ENCODE measurements around the gene C9orf152. TPM values are rescaled to one million over a fixed set of nuclear protein-coding genes. Genes with fewer than 3 reads are reported as not detected.
"Not testable (repeated sequence)": the region's sequence is repeated elsewhere in the genome, so short reads cannot be mapped to it uniquely, and the experiment has no call there.

The C9orf152 gene
- total RNA-seq, 1 donor from 2014 or later: not detected

DNA sequence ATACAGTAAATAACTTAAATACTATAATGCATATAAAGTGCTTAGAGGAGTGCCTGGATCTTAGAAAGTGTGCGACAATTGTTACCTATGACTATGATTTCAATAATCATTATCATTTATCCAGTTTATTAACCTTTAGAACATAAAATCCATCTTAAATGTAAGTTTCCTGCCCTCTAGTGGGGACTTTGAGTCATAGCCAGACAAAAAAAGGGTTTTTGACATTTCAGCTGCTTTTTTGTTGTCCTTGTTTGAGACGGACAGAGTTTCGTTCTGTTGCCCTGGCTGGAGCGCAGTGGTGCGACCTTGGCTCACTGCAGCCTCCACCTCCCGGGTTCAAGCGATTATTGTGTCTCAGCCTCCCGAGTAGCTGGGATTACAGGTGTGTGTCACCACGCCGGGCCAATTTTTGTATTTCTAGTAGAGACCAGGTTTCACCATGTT, 9.7 kb upstream of the C9orf152 start:
- FAIRE-seq (peak; percentile 42), DNase-seq (ENCODE audit: low spot score in 2 of 2) (peak; percentile 5 to 22)

DNA sequence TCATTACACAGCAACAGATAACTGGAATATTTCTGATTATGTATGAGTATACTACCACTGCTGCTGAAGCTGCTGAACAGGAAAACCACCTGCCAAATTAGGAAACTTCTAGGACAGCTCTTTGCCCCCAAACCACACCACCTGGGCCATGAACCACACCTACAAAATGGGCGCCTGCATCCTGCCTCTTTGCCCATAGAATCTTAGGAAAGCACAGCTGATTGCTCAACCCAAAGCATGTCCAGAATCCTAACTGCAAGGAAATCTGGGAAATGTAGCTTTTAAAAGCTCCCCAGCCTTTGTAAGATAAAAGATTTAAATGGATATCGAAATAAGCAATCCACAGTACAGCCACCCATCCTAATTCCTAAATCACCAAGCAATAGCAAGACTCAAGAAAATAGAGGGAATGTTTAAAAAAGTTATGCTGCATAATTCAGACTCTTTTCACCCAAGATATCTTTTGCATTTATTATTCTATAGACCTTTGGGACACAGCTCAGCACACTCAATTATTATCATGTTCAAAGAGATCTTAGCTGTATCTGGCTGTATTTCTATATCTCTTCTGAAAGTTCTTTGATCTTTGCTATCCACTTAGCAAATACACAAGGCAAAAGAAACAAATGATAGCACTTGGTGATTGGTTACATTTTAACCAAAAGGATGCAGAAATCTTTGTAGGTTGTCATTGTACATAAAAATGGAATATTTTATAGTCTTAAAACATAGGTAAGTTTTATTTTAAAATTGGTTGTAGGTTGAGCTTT, 6.8 kb upstream of the C9orf152 start:
- FAIRE-seq: no peak
- DNase-seq (ENCODE audit: low spot score in 2 of 2): no peak

DNA sequence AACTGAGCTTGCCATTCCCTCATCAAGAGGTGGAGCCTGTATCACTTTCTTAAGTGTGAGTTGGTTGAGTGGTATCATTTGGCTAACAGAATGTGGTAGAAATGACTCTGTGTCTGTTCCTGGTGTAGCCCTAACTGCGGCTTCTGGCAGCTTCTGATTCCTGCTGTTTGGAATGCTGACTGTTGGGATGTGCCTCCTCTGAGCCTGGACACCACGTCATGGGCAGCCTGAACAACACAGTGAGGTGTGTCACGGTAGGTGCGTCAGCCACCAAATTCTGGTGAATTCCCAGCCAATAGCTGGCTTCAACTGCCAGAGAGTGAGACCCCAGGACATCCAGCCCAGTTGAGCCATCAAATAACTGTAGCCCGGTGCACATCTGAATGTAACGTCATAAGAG, 6.1 kb upstream of the C9orf152 start:
- FAIRE-seq (no peak), DNase-seq (ENCODE audit: low spot score in 2 of 2) (no peak)

DNA sequence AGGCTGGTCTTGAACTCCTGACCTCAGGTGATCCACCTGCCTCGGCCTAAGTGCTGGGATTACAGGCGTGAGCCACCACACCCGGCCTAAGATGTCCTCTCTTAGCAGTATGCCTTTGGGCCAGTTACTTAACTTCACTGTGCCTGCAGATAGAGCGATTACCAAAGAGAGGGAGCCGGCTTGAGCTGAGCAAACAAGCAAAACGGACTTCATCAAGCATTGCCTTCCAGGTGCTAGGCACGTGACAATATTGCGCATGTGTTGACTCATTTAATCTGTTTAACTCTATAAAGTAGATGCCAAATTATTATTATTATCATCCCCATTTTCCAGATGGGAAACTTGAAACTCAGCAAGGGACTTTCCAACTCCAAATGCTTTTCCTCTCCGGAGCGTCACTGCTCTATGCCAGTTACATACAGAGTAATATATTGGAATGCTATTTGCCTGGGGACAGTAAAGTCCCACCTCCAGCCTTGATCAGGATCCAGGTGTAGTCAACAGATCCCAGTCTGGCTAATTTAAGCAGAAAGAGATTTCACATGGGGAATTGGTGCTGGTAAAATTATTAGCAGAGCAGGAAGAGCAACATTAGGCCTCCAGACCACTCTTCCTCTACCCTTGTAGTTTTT, 5.6 kb upstream of the C9orf152 start:
- DNase-seq (ENCODE audit: low spot score in 2 of 2) (no peak), FAIRE-seq (no peak)

DNA sequence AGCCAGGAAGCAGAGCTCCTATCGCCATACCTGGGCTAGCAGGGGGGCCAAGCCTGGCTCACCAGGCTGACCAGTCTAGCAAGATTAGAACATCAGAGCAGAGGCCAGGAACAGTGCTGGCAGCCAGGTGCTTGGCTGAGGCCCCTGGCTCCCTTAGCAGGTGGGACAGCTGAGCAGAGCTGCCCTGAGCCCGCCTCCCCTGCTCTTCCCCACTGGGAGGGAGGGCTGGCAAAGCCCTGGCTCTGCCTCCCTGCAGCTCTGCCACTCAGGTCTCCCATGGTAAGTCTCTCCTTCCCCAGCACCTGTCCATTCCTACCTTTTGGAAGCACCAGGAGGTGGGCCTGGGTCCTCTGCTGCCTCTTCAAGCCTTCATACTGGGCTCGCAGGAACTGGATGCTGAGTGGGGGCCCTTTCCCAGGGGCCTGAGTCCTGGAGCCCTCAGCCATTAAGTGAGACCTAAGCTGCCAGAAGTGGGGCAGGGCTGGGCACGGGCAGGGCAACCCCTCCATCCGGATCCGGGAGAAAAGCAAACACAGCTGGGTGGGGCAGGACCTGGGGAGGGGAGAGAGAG, 803 bp downstream of the C9orf152 start:
- FAIRE-seq (no peak), DNase-seq (ENCODE audit: low spot score in 2 of 2) (no peak)

DNA sequence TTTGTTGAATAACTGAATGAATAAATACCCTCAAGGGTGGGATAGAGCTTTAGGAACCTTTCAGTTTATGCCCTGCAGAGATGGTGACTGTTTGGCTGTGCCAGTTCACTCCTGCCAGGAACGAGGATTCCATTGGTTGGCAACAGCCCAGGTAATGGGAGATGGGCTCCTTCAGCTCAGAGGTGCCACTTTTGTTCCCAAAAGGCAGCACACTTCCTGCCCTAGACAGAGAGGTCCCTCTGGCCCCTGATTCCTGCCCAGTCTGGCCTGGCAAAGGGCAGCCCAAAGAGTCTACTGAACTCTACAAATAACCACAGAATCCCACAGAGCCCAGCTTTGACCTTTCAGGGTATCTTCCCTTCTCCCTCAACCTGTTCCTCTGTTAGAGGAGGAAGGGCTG, 1.6 kb downstream of the C9orf152 start:
- DNase-seq (ENCODE audit: low spot score in 2 of 2) (no peak), FAIRE-seq (no peak)

DNA sequence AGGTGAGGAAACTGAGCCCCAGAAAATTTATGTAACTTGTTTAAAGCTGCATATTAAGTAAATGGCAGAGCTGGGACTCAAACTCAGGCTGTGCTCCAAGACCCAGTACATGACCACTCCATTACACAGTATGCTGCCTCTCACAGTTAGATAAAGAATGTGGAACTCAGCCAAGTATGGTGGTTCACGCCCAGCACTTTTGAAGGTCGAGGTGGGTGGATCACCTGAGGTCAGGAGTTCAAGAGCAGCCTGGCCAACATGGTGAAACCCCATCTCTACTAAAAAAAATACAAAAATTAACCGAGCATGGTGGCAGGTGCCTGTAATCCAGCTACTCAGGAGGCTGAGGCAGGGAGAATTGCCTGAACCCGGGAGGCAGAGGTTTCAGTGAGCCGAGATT, 2.3 kb downstream of the C9orf152 start:
- not testable (repeated sequence) for DNase-seq (ENCODE audit: low spot score in 2 of 2); FAIRE-seq

DNA sequence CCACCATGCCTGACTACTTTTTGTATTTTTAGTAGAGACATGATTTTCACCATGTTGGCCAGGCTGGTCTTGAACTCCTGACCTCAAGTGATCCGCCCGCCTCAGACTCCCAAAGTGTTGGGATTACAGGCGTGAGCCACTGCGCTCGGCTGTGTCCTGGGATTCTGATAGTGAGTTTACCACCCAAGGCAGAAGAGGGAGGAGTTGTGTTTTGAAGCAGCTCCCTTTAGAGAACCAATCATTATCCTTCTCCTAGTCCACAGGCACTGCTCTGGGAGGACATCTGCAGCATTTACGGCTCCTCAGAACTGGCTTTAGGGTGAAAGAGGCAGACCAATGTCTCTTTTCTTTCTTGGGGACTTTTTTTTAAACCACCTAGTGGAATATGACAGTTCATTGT, 5.7 kb downstream of the C9orf152 start:
- FAIRE-seq (no peak), DNase-seq (ENCODE audit: low spot score in 2 of 2) (no peak)

DNA sequence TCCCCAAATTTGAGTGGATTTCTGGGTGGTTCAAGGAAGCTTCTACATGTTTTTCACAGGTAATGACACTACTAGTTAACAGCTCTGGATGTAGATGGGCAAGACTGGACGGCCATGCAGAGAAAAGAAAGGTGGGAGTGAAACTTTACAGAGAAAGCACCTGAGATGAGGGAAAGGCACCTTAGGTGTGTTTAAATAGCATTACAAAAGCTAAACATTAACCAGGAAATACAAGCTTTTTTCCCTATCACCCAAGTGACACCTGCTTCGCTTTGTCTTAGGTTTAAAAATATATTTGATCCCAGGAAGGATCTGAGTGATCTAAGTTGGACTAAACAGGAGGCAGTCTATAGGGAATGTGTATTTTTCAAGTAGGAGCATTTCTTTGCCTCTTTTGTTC, 8.3 kb downstream of the C9orf152 start:
- DNase-seq (ENCODE audit: low spot score in 2 of 2): no peak
- FAIRE-seq: no peak

DNA sequence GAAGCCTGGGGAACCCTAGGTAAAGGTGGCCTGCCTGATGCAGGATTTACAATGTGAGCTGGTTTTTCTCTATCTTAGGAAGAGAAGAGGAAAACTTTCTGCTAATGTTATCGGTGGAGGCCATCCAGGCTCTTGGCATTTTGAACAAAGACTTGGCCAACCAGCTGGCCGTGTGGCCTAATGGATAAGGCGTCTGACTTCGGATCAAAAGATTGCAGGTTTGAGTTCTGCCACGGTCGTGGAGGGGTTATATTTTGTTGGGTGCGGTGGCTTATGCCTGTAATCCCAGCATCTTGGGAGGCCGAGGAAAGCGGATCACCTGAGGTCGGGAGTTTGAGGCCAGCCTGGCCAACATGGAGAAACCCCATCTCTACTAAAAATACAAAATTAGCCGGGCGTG, 9.6 kb downstream of the C9orf152 start:
- no peak for FAIRE-seq
- DNase-seq (ENCODE audit: low spot score in 2 of 2): no peak

DNA sequence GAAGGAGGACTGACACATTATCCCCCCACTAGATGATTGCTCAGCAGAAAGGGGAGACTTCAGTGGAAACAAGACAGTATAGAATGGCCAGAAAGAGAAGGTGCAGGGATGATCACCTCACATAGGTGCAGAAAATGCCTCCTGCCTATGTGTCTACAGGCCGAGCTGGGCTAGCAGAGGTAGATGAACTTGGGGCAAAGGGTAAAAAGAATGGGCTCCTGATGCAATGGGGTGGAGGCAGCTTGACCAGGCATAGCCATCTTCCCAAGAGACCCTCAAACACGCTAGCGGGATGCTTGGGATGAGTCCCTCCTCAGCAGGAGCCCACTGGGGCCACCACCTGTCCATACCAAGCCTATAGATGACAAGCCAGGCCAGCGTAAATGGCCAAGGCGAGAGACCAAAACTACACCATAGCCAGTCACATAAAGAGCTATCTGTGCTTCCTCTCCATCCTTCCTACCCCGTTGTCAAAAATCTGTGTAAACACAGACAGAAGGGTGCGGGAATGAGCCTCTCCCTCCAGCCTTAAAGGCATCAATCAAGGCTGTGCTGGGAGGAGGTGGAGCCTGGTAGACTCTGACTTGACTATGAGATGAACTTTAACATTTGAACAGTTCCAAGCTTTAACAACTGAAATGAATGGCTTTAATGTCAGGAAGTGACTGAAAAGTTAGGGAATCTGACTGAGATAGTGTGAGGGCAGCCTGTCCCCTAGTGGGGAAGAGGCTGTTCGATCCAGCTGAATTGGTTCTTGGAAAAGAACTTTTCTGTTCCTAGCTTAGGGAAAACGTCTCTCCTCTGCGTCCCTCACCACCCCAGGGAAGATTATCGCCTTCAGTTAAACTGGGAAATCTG, 10.4 kb downstream of the C9orf152 start:
- FAIRE-seq: no peak
- DNase-seq (ENCODE audit: low spot score in 2 of 2): no peak

DNA sequence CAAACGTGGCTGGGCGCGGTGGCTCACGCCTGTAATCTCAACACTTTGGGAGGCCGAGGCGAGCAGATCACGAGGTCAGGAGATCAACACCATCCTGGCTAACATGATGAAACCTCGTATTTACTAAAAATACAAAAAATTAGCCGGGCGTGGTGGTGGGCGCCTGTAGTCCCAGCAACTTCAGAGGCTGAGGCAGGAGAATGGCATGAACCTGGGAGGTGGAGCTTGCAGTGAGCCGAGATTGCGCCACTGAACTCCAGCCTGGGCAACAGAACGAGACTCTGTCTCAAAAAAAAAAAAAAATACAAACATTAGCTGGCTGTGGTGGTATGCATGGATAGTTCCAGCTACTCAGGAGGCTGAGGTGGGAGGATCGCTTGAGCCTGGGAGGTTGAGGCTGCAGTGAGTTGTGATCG, 11.9 kb downstream of the C9orf152 start:
- FAIRE-seq: not testable (repeated sequence)

DNA sequence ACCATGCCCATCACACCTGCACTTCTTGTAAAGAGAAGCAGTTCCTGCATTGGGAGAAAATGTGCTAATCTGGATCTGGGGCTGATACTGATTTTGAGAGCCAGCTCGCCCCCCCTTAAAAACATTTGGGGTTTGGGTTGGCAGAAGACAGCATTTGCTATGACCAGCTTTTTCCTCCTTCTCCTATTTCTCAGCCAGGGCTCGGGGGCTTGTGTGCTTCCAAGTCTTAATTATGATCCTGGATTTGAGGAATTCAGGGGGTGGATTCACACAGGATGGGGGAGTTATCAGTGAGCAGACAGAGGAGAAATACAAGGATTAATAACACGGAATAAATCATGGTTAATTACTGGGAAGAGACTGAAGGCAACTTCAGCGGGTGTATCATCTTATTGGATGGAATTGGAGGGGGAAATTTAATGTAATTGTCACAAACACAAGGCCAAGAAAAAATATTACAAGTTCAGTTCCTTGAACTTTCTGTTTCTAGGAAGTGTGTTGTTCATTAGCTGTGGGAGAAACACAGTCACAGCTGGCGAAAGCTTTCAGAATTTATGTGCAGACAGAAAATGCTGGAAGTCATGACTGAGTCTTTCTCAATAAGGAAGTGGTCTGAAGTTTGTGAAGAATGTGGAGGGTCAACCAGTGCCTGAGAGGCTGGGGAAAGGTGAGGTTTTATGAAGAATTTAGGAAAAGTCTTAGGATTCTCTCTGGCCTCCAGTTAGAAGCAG, 15.3 kb downstream of the C9orf152 start:
- FAIRE-seq (no peak), DNase-seq (ENCODE audit: low spot score in 2 of 2) (no peak)

More for the DNA sequence above, 11.9 kb downstream of the C9orf152 start:
- not testable (repeated sequence) for DNase-seq (ENCODE audit: low spot score in 2 of 2)

DNA sequence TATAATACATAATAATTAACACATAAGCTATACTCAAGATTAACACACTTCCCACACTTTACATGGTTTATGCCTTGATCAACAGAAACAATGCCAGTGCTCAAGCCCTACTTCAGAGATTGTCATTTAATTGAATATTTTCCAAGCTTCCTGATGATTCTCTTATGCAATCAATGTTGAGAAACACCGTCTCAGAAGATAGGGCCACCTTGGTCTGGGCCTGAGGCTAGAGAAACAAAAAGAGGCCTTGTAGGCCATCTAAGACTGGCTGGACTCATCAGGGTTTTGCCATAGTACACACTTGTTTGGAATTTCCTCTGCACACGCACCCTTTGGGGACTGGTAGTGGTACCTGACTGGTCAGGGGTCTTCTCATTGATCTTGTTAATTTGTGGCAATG, 16.3 kb downstream of the C9orf152 start:
- DNase-seq (ENCODE audit: low spot score in 2 of 2) (no peak), FAIRE-seq (no peak)

DNA sequence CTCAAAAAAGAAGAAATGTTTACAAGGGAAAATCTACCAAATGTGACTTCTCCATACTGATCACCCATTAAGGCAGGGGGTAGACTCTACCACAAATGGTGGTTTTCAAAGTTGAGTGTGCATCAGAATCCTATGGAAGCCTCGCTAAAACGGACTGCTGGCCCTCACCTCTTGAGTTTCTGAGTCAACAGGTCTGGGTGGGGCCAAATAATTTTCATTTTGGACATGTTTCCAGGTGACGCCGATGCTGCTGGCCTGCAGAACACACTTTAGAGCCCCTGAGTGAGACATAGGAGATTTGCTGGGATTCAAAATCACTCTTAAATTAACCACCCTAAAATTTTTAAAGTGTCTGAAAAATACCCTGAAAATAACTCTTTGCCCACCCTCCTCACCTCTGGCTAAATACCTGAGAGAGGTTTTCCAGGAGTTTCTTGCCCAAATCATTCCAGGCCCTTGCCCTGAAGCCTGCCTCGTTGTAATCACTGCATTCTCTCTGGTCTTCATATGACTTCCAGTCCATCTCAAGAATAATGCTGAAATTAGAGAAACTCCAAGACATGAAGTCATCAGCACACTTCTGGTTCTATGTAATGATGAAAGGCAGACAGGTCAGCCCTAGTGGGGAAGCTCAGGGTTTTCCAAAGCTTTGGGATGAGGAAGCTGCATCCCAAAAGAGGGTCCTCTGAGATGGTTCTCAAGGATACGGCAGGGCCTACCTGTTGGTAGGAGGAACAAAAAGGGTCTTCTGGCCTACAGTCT, 18.2 kb downstream of the C9orf152 start:
- no peak for FAIRE-seq

DNA sequence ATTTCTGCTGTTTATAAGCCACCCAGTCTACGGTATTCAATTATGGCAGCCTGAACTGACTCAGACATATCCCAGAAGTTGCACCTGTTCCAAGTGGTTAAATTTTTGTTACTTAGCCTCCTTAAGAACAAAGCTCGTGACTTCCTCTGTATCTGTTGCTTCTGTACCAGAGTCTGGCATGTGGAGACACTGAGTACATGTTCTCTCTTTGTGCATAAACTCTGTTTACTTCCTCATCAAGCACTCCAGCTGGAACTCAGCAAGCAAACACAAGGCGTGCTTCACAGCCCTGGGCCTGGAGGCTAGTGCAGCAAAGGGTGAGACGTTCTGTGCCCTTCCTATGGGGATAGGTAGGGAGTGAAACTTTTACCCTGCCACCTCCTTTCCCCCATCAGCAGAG, 19.0 kb downstream of the C9orf152 start:
- FAIRE-seq (no peak), DNase-seq (ENCODE audit: low spot score in 2 of 2) (no peak)

More for the DNA sequence above, 18.2 kb downstream of the C9orf152 start:
- DNase-seq (ENCODE audit: low spot score in 2 of 2): no peak

DNA sequence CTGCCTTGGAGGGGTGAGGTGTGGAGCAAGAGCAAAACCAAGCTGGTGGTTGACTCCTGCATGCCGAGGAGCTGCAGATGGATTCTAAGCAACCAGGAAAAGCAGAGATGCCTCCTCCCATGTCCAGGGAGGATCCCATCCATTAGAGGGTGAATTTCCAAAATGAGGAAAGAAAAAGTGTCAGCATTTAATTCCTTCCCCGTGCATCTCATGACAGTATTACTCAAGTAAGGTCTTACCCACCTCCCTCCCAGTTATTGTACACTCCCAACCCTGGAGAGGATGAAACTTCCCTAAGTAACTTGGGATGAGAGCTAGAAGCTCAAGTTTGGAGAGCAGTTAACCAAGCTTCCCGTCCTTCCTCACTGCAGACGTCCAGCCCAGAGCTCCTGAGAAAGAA, 19.9 kb downstream of the C9orf152 start:
- DNase-seq (ENCODE audit: low spot score in 2 of 2) (no peak), FAIRE-seq (no peak)

DNA sequence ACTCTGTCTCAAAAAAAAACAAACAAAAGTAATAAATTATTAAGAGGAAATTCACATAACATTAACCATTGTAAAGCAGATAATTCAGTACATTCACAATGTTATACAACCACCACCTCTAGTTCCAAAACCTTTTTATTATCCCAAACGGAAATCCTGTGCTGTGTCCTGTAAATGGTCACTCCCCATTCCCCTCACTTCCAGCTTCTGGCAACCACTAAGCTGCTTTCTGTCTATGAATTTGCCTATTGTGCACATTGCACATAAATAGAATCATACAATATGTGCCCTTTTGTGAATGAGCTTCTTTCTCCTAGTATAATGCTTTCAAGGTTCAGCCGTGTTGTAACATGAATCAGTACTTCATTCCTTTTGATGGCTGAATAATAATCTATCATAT, 20.8 kb downstream of the C9orf152 start:
- no peak for DNase-seq (ENCODE audit: low spot score in 2 of 2)
- no peak for FAIRE-seq

DNA sequence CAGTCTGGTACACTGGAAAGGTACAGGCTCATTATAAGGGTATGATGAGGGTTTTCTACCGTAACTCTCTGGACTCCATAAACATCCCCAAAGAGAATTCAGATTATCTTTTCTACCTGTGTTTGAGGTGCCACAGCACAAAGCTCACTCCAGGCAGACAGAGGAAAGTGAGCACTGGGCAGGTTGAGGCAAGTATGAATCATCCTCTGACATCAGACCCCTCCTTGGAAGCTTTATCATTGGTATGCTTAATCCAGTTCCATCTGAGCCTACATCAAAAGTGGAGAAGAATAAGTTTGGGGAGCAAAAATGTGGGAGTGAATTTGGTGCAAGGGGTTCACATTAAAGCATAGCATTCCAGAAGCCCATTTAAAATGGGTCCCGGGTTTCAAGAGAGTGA, 21.7 kb downstream of the C9orf152 start:
- no peak for FAIRE-seq
- DNase-seq (ENCODE audit: low spot score in 2 of 2): no peak
